OCI-LY1 (cell line): ENCODE results near the gene GDE1.

Source experiments
- EZH2 ChIP-seq: fragments of 200-600 bp; sonication (generic), shearing (Covaris generic); IDR thresholded peaks from 2 replicates; pipeline ENCODE4 v1.8.0; 2017; ENCODE audit warnings: borderline replicate concordance, mixed run types, mild to moderate bottlenecking, antibody characterized with exemption, low read length, moderate library complexity, mixed read lengths
- TF ChIP-seq, protein P1 (sequence below): fragments of 200-600 bp; sonication (generic), shearing (Covaris generic); IDR thresholded peaks from 2 replicates; pipeline ENCODE4 v1.5.1; 2017; ENCODE audit warnings: mild to moderate bottlenecking, antibody characterized with exemption, low read length, moderate library complexity, mixed read lengths

DNA sequence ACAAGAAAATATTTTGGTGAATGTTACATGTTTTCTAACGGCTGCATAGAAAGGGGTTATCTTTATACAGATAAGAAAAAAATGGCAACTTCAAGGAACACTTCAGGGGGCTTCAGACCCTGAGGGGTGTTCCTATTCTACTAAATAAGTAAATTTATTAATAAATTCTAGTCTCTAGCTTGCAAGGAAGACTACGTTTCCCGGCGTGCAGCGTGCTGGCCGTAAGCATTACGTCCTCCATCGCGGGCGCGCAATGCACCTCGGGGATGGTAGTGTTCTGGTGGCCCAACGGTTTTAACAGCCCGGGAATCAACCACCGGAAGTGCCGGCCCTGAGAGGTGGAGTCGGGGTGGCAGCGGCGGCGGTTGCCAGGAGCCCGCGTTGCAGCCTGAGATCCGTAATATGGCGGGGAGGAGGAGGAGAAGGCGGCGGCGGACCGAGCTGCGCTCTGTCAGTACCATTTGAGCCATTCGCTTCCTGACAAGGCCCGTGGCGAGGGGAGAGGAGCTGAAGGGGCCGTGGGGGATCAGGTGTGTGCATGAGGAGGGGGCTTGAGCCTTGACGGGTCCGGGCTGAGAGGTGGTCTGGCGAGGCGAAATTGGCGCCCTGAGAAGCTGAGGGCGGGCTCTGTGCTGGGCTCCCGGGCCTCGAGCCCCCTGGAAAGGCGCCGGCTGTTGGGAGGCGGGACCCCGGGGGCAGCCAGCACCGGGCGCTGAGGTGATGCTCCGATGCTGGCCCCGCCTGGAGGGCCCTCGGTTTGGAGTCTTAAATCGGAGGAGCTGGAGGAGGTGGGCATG, 1.9 kb upstream of the GDE1 start, which contains the start of gene CCP110:
- TF ChIP-seq, protein P1, sequence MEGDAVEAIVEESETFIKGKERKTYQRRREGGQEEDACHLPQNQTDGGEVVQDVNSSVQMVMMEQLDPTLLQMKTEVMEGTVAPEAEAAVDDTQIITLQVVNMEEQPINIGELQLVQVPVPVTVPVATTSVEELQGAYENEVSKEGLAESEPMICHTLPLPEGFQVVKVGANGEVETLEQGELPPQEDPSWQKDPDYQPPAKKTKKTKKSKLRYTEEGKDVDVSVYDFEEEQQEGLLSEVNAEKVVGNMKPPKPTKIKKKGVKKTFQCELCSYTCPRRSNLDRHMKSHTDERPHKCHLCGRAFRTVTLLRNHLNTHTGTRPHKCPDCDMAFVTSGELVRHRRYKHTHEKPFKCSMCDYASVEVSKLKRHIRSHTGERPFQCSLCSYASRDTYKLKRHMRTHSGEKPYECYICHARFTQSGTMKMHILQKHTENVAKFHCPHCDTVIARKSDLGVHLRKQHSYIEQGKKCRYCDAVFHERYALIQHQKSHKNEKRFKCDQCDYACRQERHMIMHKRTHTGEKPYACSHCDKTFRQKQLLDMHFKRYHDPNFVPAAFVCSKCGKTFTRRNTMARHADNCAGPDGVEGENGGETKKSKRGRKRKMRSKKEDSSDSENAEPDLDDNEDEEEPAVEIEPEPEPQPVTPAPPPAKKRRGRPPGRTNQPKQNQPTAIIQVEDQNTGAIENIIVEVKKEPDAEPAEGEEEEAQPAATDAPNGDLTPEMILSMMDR, result no peak
- no peak for TF ChIP-seq EZH2
